GM19455 (cell line): Measurements from ENCODE around the gene SCARF2.
"Not testable (repeated sequence)": the region's sequence is repeated elsewhere in the genome, so short reads cannot be mapped to it uniquely, and the experiment has no call there.

Source experiments
- ATAC-seq: cut with Tn5 transposase; IDR thresholded peaks from one replicate; pipeline ENCODE4 v1.9.1; 2021; ENCODE audit not compliant: unreplicated experiment

SCARF2 gene

GRCh38 chr22:20437613-20438426 lies at the start of gene SCARF2:
SCARF2 (minus strand) TSS chr22:20437825; CDS start chr22:20437754, 71 bp downstream.
- ATAC-seq: no peak

GRCh38 chr22:20486229-20486628 lies 48.6 kb upstream of the SCARF2 start:
- no peak for ATAC-seq

GRCh38 chr22:20484948-20485683 lies 47.5 kb upstream of the SCARF2 start:
- no peak for ATAC-seq

GRCh38 chr22:20483771-20484170 lies 46.1 kb upstream of the SCARF2 start:
- no peak for ATAC-seq

- ATAC-seq: not testable (repeated sequence)
Observed at GRCh38 chr22:20483143-20483506, 45.5 kb upstream of the SCARF2 start.

- no peak for ATAC-seq
Observed at GRCh38 chr22:20479612-20480196, 42.1 kb upstream of the SCARF2 start.

- ATAC-seq: not testable (repeated sequence)
Observed at GRCh38 chr22:20478059-20478458, 40.4 kb upstream of the SCARF2 start.

- not testable (repeated sequence) for ATAC-seq
Observed at GRCh38 chr22:20475569-20475968, 37.9 kb upstream of the SCARF2 start.

GRCh38 chr22:20475115-20475436 lies 37.5 kb upstream of the SCARF2 start:
- ATAC-seq: no peak

GRCh38 chr22:20472629-20473442 lies 35.2 kb upstream of the SCARF2 start:
- ATAC-seq: no peak

- no peak for ATAC-seq
Observed at GRCh38 chr22:20471126-20471833, 33.7 kb upstream of the SCARF2 start.

- not testable (repeated sequence) for ATAC-seq
Observed at GRCh38 chr22:20470525-20470924, 32.9 kb upstream of the SCARF2 start.

- no peak for ATAC-seq
Observed at GRCh38 chr22:20469110-20469868, 31.7 kb upstream of the SCARF2 start.

GRCh38 chr22:20466659-20467379 lies 29.2 kb upstream of the SCARF2 start:
- ATAC-seq: no peak

- no peak for ATAC-seq
Observed at GRCh38 chr22:20465759-20466077, 28.1 kb upstream of the SCARF2 start.

- ATAC-seq: no peak
Observed at GRCh38 chr22:20464912-20465758, 27.5 kb upstream of the SCARF2 start.

GRCh38 chr22:20464096-20464614 lies 26.5 kb upstream of the SCARF2 start:
- no peak for ATAC-seq
